K562 (cell line): ENCODE results near the gene COL6A2. TPM values are rescaled to one million over a fixed set of nuclear protein-coding genes. Genes with fewer than 3 reads are reported as not detected.

Experiments used
- ATAC-seq: fragments of 200-7000 bp; cut with Tn5 transposase; 3 replicates; pipeline ENCODE4 v1.9.1; 2020; ENCODE audit warnings: moderate library complexity
- BruUV-seq: library from RNA; stranded (reverse); fragments of 400-500 nt; replicated peaks from 2 replicates; lab custom pipeline; 2021; lab: Mats Ljungman, UMichigan
- CTCF ChIA-PET: fragments of 300-600 bp; formaldehyde crosslinking; extraction: SDS; loops from one replicate; lab custom pipeline; 2021; ENCODE audit warnings: low intra/inter-chr PET ratio; lab: Yijun Ruan, JAX
- POLR2A ChIA-PET: fragments of 300-600, 350-650 bp; sonication (Branson Sonifier 250); formaldehyde crosslinking; extraction: SDS; loops from one replicate; lab custom pipeline; 2021; ENCODE audit warnings: antibody characterized with exemption, inconsistent platforms; lab: Yijun Ruan, JAX
- DNase-seq, 4 experiments: peaks; one replicate each; pipeline versions ENCODE4 v3.0.0 to v3.0.0-alpha.2; 2011 to 2018; ENCODE audit warnings: low spot score in 3 of 4, mixed read lengths in 3 of 4; ENCODE audit errors: extremely low read depth in 1 of 4
- FAIRE-seq: peaks from 2 replicates; lab custom pipeline; 2011; peaks lifted over from hg19 to GRCh38; lab: Jason Lieb, UNC
- H2AFZ ChIP-seq: 2 replicates; pipeline ENCODE4 v1.6.0; 2011; ENCODE audit warnings: low read depth, low read length, control low read depth, inconsistent platforms
- H3K27ac ChIP-seq: fragments of 200-600 bp; 3 replicates; pipeline ENCODE4 v1.8.0; 2011; ENCODE audit warnings: low read depth, mild to moderate bottlenecking, control low read depth, inconsistent platforms, low read length, moderate library complexity, mixed read lengths; ENCODE audit errors: extremely low read depth
- H3K27me3 ChIP-seq, 2 experiments: fragments of 300-600 bp in 1 of 2; 2 replicates in 1 of 2; 3 replicates in 1 of 2; pipeline versions ENCODE4 v1.6.0 to v1.8.0; 2011; ENCODE audit warnings: inconsistent platforms in 2 of 2, low read length in 2 of 2, mild to moderate bottlenecking in 1 of 2, mixed read lengths in 1 of 2, moderate library complexity in 1 of 2; ENCODE audit not compliant: control insufficient read depth in 2 of 2, insufficient read depth in 2 of 2
- H3K36me3 ChIP-seq: fragments of 300-600 bp; 3 replicates; pipeline ENCODE4 v1.8.0; 2011; ENCODE audit warnings: mild to moderate bottlenecking, low read length, inconsistent platforms; ENCODE audit not compliant: control insufficient read depth, insufficient read depth
- H3K4me1 ChIP-seq, 2 experiments: fragments of 200-600 bp in 1 of 2; replicated peaks in 1 of 2; 2 replicates in 1 of 2; 3 replicates in 1 of 2; pipeline versions ENCODE4 v1.5.1 to v1.8.0; 2011; ENCODE audit warnings: inconsistent platforms in 2 of 2, low read length in 2 of 2, mild to moderate bottlenecking in 1 of 2, mixed read lengths in 1 of 2, moderate library complexity in 1 of 2; ENCODE audit not compliant: control insufficient read depth in 2 of 2, insufficient read depth in 2 of 2
- H3K4me2 ChIP-seq: 2 replicates; pipeline ENCODE4 v1.6.1; 2011; ENCODE audit warnings: low read length, control low read depth, inconsistent platforms, mixed read lengths; ENCODE audit not compliant: insufficient read depth
- H3K4me3 ChIP-seq: fragments of 200-600 bp; sonication (generic), shearing (Covaris generic); 2 replicates; pipeline ENCODE4 v1.5.1; 2016; ENCODE audit warnings: control low read depth, inconsistent platforms
- H3K79me2 ChIP-seq: fragments of 200-600 bp; 3 replicates; pipeline ENCODE4 v1.8.0; 2011; ENCODE audit warnings: low read length, inconsistent platforms; ENCODE audit not compliant: control insufficient read depth, insufficient read depth
- H3K9ac ChIP-seq, 2 experiments: 2 replicates each; pipeline versions ENCODE4 v1.6.0 to v1.6.1; 2011; ENCODE audit warnings: low read depth in 2 of 2, low read length in 2 of 2, control low read depth in 1 of 2, inconsistent platforms in 1 of 2, mild to moderate bottlenecking in 1 of 2, mixed read lengths in 1 of 2; ENCODE audit not compliant: insufficient read depth in 1 of 2
- H3K9me1 ChIP-seq: one replicate; pipeline ENCODE4 v1.6.0; 2011; ENCODE audit warnings: inconsistent platforms, mild to moderate bottlenecking, low read length, moderate library complexity; ENCODE audit not compliant: control insufficient read depth, insufficient read depth
- H3K9me3 ChIP-seq: replicated peaks from 2 replicates; pipeline ENCODE4 v1.5.1; 2011; ENCODE audit warnings: low read depth, low read length, inconsistent platforms; ENCODE audit not compliant: control insufficient read depth, insufficient read depth
- H4K20me1 ChIP-seq: replicated peaks from 2 replicates; pipeline ENCODE4 v1.6.1; 2011; ENCODE audit warnings: low read length, inconsistent platforms, mixed read lengths; ENCODE audit not compliant: control insufficient read depth, insufficient read depth
- CBX1 ChIP-seq: sonication (generic); IDR thresholded peaks from 2 replicates; pipeline ENCODE4 v1.6.1; 2016; ENCODE audit warnings: antibody characterized with exemption, low read depth, mild to moderate bottlenecking
- KLF13 ChIP-seq: fragments of 450-650 bp; IDR thresholded peaks from 2 replicates; pipeline ENCODE4 v1.6.1; 2016; ENCODE audit warnings: missing genetic modification characterization, low read depth, mild to moderate bottlenecking, missing compliant biosample characterization, moderate library complexity, borderline replicate concordance
- NFRKB ChIP-seq: fragments of 450-650 bp; IDR thresholded peaks from 2 replicates; pipeline ENCODE4 v1.6.1; 2016; ENCODE audit warnings: low read depth
- NR3C1 ChIP-seq: sonication (generic); formaldehyde crosslinking; IDR thresholded peaks from 2 replicates; pipeline ENCODE4 v1.8.1; 2022; ENCODE audit warnings: missing genetic modification reagents
- PTRF ChIP-seq: fragments of 450-650 bp; IDR thresholded peaks from 2 replicates; pipeline ENCODE4 v1.6.1; 2016; ENCODE audit warnings: mild to moderate bottlenecking, missing genetic modification characterization, missing compliant biosample characterization
- TRIM24 ChIP-seq, 2 experiments: fragments of 450-650 bp; IDR thresholded peaks; 2 replicates each; pipeline ENCODE4 v1.6.1; 2016
- ZBTB7A ChIP-seq: IDR thresholded peaks from 2 replicates; pipeline ENCODE4 v1.6.1; 2011; ENCODE audit warnings: low read depth, mild to moderate bottlenecking, low read length, moderate library complexity, borderline replicate concordance; ENCODE audit not compliant: control insufficient read depth
- ZNF140 ChIP-seq: fragments of 250-450 bp; sonication (Bioruptor Pico); IDR thresholded peaks from 2 replicates; pipeline ENCODE4 v1.8.0; 2021; ENCODE audit warnings: moderate library complexity, mild to moderate bottlenecking, inconsistent platforms
- ZNF274 ChIP-seq: IDR thresholded peaks from 2 replicates; pipeline ENCODE4 v1.6.1; 2011; ENCODE audit warnings: low read depth, mild to moderate bottlenecking, low read length, moderate library complexity, borderline replicate concordance
- ZNF780A ChIP-seq: fragments of 250-450 bp; sonication (Bioruptor Pico); IDR thresholded peaks from 2 replicates; pipeline ENCODE4 v1.5.0; 2021; ENCODE audit warnings: mild to moderate bottlenecking
- WGBS: fragments of 100-300 bp; shearing (Covaris generic); methylation state at CpG from one replicate; pipeline ENCODE4 v1.1.6; 2016; ENCODE audit warnings: low coverage, mixed read lengths; ENCODE audit not compliant: insufficient coverage; ENCODE audit errors: missing lambda C conversion rate; 5-methylcytosine and 5-hydroxymethylcytosine counted together
- in situ Hi-C: fragments of 300-500 bp; cut with MboI; formaldehyde crosslinking; loops from 4 replicates; pipeline ENCODE4 v1.15.0; 2018; ENCODE audit warnings: inconsistent platforms, mixed read lengths
- intact Hi-C: fragments of 100-400 bp; cut with micrococcal nuclease; formaldehyde crosslinking; loops from 2 replicates; pipeline ENCODE4 v1.14.2; 2022
- polyA plus RNA-seq, 8 experiments: library from polyadenylated mRNA; depleted of rRNA in 4 of 8; stranded (reverse) in 5 of 8; unstranded in 3 of 8; fragments of >200 nt; fragmentation: Nextera tagmentation in 2 of 8; fragmentation: Illumina TruSeq in 1 of 8; extraction: Ambion mirVana in 2 of 8; extraction: Trizol in 1 of 8; gene quantifications; 2 replicates each; pipeline versions ENCODE4 v1.2.1 to v1.2.3, GENCODE V29; 2011 to 2014; ENCODE audit warnings: inconsistent platforms in 1 of 8, missing spikeins in 1 of 8
- total RNA-seq, 7 experiments: library from RNA; depleted of rRNA in 6 of 7; stranded (reverse); fragments of >200 nt in 6 of 7; fragmentation: Illumina TruSeq in 2 of 7; extraction: Trizol in 2 of 7; gene quantifications; 2 replicates each; pipeline versions ENCODE4 v1.2.1 to v1.2.3, GENCODE V29; 2011 to 2021; ENCODE audit warnings: low replicate concordance in 1 of 7
- TF ChIP-seq, protein P1 (sequence below): fragments of 200-800 bp; sonication (Bioruptor generic); IDR thresholded peaks from 2 replicates; pipeline ENCODE4 v1.6.1; 2016; ENCODE audit warnings: missing genetic modification characterization, missing compliant biosample characterization
- TF ChIP-seq, protein P2 (sequence below): fragments of 200-800 bp; sonication (Bioruptor generic); IDR thresholded peaks from 2 replicates; pipeline ENCODE4 v1.6.1; 2017; ENCODE audit warnings: missing genetic modification characterization, missing compliant biosample characterization
- TF ChIP-seq, protein P3 (sequence below): fragments of 200-400 bp; formaldehyde crosslinking; IDR thresholded peaks from 2 replicates; pipeline ENCODE4 v1.6.1; 2017; ENCODE audit warnings: mild to moderate bottlenecking, low read depth, low read length, moderate library complexity
- TF ChIP-seq, protein P4 (sequence below): fragments of 250-450 bp; sonication (Bioruptor Pico); IDR thresholded peaks from 2 replicates; pipeline ENCODE4 v1.6.1; 2021; ENCODE audit warnings: mild to moderate bottlenecking

Gene COL6A2
- total and polyA plus RNA-seq, 9 of the 15 experiments (the other 6 are each of a cell fraction or from before 2014, with no cell fraction given) = 0.07 to 1.1 (median 0.24) TPM; not detected in 3

DNA sequence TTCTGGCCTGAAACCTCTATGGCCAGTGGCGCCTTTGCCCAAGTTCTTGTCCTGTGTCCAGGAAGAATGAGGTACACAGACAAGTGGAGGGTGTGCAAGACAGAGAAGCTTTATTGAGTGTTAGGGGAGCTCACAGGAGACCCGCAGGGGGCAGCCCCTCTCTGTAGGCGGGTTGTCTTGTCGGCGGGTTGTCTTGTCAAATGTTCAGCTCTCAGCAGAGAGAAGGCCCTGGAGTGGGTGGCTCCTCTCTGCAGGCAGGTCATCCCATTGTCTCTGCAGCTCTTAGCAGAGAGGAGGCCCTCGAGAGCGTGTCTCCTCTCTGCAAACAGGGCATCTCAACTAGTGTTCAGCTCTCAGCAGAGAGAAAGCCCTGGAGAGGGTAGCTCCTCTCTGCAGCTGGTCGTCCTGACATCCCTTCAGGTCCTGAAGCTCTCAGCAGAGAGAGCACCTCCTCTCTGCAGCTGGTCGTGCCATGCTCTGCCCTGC is 11.0 kb downstream of the COL6A2 start:
- no TSS peak for BruUV-seq
- Histone ChIP-seq H3K4me2 (no peak overlapping the region), H3K9me3 (no peaks in the 10 kb centered on the region), H3K27ac (no peak overlapping the region), H4K20me1 (no peaks in the 10 kb centered on the region; the same call in 1 of the 2 replicates), H3K4me3 (no peak overlapping the region), H3K9ac (no peak overlapping the region), H3K79me2 (no peaks in the 10 kb centered on the region), H2AFZ (no peak overlapping the region), H3K36me3 (no peaks in the 10 kb centered on the region), H3K27me3 (peaks cover 4 to 36% of the 10 kb centered on the region in 2 experiments; a peak in 4 of 5 replicates), H3K9me1 (no peaks in the 10 kb centered on the region), H3K4me1 (peaks cover 0 to 25% of the 10 kb centered on the region in 2 experiments; a peak in 2 of 5 replicates)
- ChIA-PET CTCF (no interaction called here), POLR2A (no interaction called here)
- intact Hi-C loops (no loop called here), in situ Hi-C loops (no loop called here)
- ATAC-seq = no peak
- FAIRE-seq = no peak
- under 1% methylated on average over 9 of the region's 9 CpGs for WGBS
- DNase-seq = no peak
- TF ChIP-seq TRIM24 (IDR thresholded peaks at IDR 0.05) (no peak), ZBTB7A (no peak), ZNF140 (CRISPR knock-in tag) (no peak), ZNF274 (no peak), NR3C1 (CRISPR knock-in tag) (no peak), PTRF (no peak), ZNF780A (CRISPR knock-in tag) (no peak), NFRKB (no peak), KLF13 (no peak), CBX1 (no peak)
- TF ChIP-seq, protein P1, sequence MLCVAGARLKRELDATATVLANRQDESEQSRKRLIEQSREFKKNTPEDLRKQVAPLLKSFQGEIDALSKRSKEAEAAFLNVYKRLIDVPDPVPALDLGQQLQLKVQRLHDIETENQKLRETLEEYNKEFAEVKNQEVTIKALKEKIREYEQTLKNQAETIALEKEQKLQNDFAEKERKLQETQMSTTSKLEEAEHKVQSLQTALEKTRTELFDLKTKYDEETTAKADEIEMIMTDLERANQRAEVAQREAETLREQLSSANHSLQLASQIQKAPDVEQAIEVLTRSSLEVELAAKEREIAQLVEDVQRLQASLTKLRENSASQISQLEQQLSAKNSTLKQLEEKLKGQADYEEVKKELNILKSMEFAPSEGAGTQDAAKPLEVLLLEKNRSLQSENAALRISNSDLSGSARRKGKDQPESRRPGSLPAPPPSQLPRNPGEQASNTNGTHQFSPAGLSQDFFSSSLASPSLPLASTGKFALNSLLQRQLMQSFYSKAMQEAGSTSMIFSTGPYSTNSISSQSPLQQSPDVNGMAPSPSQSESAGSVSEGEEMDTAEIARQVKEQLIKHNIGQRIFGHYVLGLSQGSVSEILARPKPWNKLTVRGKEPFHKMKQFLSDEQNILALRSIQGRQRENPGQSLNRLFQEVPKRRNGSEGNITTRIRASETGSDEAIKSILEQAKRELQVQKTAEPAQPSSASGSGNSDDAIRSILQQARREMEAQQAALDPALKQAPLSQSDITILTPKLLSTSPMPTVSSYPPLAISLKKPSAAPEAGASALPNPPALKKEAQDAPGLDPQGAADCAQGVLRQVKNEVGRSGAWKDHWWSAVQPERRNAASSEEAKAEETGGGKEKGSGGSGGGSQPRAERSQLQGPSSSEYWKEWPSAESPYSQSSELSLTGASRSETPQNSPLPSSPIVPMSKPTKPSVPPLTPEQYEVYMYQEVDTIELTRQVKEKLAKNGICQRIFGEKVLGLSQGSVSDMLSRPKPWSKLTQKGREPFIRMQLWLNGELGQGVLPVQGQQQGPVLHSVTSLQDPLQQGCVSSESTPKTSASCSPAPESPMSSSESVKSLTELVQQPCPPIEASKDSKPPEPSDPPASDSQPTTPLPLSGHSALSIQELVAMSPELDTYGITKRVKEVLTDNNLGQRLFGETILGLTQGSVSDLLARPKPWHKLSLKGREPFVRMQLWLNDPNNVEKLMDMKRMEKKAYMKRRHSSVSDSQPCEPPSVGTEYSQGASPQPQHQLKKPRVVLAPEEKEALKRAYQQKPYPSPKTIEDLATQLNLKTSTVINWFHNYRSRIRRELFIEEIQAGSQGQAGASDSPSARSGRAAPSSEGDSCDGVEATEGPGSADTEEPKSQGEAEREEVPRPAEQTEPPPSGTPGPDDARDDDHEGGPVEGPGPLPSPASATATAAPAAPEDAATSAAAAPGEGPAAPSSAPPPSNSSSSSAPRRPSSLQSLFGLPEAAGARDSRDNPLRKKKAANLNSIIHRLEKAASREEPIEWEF = no peak
- TF ChIP-seq, protein P2, sequence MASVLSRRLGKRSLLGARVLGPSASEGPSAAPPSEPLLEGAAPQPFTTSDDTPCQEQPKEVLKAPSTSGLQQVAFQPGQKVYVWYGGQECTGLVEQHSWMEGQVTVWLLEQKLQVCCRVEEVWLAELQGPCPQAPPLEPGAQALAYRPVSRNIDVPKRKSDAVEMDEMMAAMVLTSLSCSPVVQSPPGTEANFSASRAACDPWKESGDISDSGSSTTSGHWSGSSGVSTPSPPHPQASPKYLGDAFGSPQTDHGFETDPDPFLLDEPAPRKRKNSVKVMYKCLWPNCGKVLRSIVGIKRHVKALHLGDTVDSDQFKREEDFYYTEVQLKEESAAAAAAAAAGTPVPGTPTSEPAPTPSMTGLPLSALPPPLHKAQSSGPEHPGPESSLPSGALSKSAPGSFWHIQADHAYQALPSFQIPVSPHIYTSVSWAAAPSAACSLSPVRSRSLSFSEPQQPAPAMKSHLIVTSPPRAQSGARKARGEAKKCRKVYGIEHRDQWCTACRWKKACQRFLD = no peak
- TF ChIP-seq, protein P3, sequence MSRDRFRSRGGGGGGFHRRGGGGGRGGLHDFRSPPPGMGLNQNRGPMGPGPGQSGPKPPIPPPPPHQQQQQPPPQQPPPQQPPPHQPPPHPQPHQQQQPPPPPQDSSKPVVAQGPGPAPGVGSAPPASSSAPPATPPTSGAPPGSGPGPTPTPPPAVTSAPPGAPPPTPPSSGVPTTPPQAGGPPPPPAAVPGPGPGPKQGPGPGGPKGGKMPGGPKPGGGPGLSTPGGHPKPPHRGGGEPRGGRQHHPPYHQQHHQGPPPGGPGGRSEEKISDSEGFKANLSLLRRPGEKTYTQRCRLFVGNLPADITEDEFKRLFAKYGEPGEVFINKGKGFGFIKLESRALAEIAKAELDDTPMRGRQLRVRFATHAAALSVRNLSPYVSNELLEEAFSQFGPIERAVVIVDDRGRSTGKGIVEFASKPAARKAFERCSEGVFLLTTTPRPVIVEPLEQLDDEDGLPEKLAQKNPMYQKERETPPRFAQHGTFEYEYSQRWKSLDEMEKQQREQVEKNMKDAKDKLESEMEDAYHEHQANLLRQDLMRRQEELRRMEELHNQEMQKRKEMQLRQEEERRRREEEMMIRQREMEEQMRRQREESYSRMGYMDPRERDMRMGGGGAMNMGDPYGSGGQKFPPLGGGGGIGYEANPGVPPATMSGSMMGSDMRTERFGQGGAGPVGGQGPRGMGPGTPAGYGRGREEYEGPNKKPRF = no peak
- TF ChIP-seq, protein P4, sequence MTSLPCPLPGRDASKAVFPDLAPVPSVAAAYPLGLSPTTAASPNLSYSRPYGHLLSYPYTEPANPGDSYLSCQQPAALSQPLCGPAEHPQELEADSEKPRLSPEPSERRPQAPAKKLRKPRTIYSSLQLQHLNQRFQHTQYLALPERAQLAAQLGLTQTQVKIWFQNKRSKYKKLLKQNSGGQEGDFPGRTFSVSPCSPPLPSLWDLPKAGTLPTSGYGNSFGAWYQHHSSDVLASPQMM (CRISPR knock-in tag) = no peak
